HepG2 (cell line): ENCODE results near the gene GOLGA8H.
"Not testable (repeated sequence)": the region's sequence is repeated elsewhere in the genome, so short reads cannot be mapped to it uniquely, and the experiment has no call there.

ENCODE experiments used
- ARID2 ChIP-seq: sonication (generic); formaldehyde crosslinking; IDR thresholded peaks from 2 replicates; pipeline ENCODE4 v1.8.1; 2022; ENCODE audit warnings: mild to moderate bottlenecking, missing genetic modification reagents, borderline replicate concordance
- CEBPB ChIP-seq: IDR thresholded peaks from 2 replicates; pipeline ENCODE4 v1.6.1; 2011; ENCODE audit warnings: low read depth, low read length, improper control_type of control experiment, borderline replicate concordance
- CTCF ChIP-seq: sonication (generic); formaldehyde crosslinking; IDR thresholded peaks from 2 replicates; pipeline ENCODE4 v1.5.0; 2020; ENCODE audit warnings: mild to moderate bottlenecking, missing genetic modification reagents, moderate library complexity
- NFE2L1 ChIP-seq: sonication (generic); formaldehyde crosslinking; IDR thresholded peaks from 2 replicates; pipeline ENCODE4 v1.4.0; 2020; ENCODE audit warnings: missing genetic modification reagents, mild to moderate bottlenecking, borderline replicate concordance
- PBX3 ChIP-seq: sonication (generic); formaldehyde crosslinking; IDR thresholded peaks from 2 replicates; pipeline ENCODE4 v1.8.1; 2023; ENCODE audit warnings: missing genetic modification reagents, inconsistent platforms, borderline replicate concordance
- SMARCE1 ChIP-seq: fragments of 450-650 bp; IDR thresholded peaks from 2 replicates; pipeline ENCODE4 v1.6.1; 2017; ENCODE audit warnings: borderline replicate concordance
- TARDBP ChIP-seq: sonication (generic); formaldehyde crosslinking; IDR thresholded peaks from 2 replicates; pipeline ENCODE4 v1.8.0; 2022; ENCODE audit warnings: mild to moderate bottlenecking, missing genetic modification reagents
- ZBTB26 ChIP-seq: IDR thresholded peaks from 2 replicates; pipeline ENCODE4 v1.6.1; 2016; ENCODE audit warnings: missing compliant biosample characterization, missing genetic modification reagents, borderline replicate concordance
- ZNF331 ChIP-seq: sonication (generic); formaldehyde crosslinking; IDR thresholded peaks from 2 replicates; pipeline ENCODE4 v1.4.0; 2020; ENCODE audit warnings: missing genetic modification reagents

GRCh38 chr15:30612271-30612670 is 8.4 kb downstream of the GOLGA8H start:
- TF ChIP-seq ZBTB26 (CRISPR knock-in tag); NFE2L1; TARDBP; PBX3 (CRISPR knock-in tag); ARID2 (CRISPR knock-in tag); CTCF (CRISPR knock-in tag); CEBPB; ZNF331 (CRISPR knock-in tag); SMARCE1: not testable (repeated sequence)
